Smooth muscle cell (in vitro differentiated cells): ENCODE results near the gene CDK13. TPM values are rescaled to one million over a fixed set of nuclear protein-coding genes. Genes with fewer than 3 reads are reported as not detected.
A peak's percentile ranks its signal among the peaks of the same experiment; 100 is the strongest.

Experiments
- DNase-seq: peaks from one replicate; lab custom pipeline; 2025; ENCODE audit not compliant: unreplicated experiment; lab: John Stamatoyannopoulos, UW
- H2AFZ ChIP-seq: fragments of 200-600 bp; sonication (generic); 2 replicates; pipeline ENCODE4 v1.6.0; 2016; ENCODE audit warnings: antibody characterized with exemption, low read depth, mild to moderate bottlenecking
- H3F3A ChIP-seq: fragments of 200-600 bp; sonication (generic); 2 replicates; pipeline ENCODE4 v1.6.0; 2017; ENCODE audit warnings: antibody characterized with exemption, low read depth
- H3K27ac ChIP-seq: fragments of 200-600 bp; sonication (generic); 2 replicates; pipeline ENCODE4 v1.5.1; 2016; ENCODE audit warnings: low read depth, mild to moderate bottlenecking
- H3K27me3 ChIP-seq: fragments of 200-600 bp; sonication (generic); 2 replicates; pipeline ENCODE4 v1.6.1; 2016; ENCODE audit warnings: low read depth, mild to moderate bottlenecking
- H3K36me3 ChIP-seq: fragments of 200-600 bp; sonication (generic); 2 replicates; pipeline ENCODE4 v1.5.1; 2016; ENCODE audit warnings: low read depth
- H3K4me1 ChIP-seq: fragments of 200-600 bp; sonication (generic); 2 replicates; pipeline ENCODE4 v1.5.1; 2016; ENCODE audit warnings: low read depth
- H3K4me2 ChIP-seq: fragments of 200-600 bp; sonication (generic); 2 replicates; pipeline ENCODE4 v1.6.0; 2016; ENCODE audit warnings: mild to moderate bottlenecking
- H3K4me3 ChIP-seq: fragments of 200-600 bp; sonication (generic); 2 replicates; pipeline ENCODE4 v1.5.1; 2016; ENCODE audit warnings: mild to moderate bottlenecking
- H3K79me2 ChIP-seq: fragments of 200-600 bp; sonication (generic); 2 replicates; pipeline ENCODE4 v1.6.0; 2016; ENCODE audit warnings: low read depth, mild to moderate bottlenecking
- H3K9ac ChIP-seq: fragments of 200-600 bp; sonication (generic); 2 replicates; pipeline ENCODE4 v1.6.0; 2016; ENCODE audit warnings: low read depth
- H3K9me3 ChIP-seq: fragments of 200-600 bp; sonication (generic); replicated peaks from 2 replicates; pipeline ENCODE4 v1.5.1; 2016; ENCODE audit warnings: low read depth
- H4K20me1 ChIP-seq: fragments of 200-600 bp; sonication (generic); 2 replicates; pipeline ENCODE4 v1.6.0; 2016; ENCODE audit warnings: low read depth
- CTCF ChIP-seq: fragments of 200-600 bp; sonication (generic); IDR thresholded peaks from 2 replicates; pipeline ENCODE4 v1.5.1; 2017; ENCODE audit warnings: borderline replicate concordance, mild to moderate bottlenecking, antibody characterized with exemption; ENCODE audit not compliant: insufficient read depth, poor library complexity, severe bottlenecking
- WGBS: methylation state at CpG from one replicate; pipeline ENCODE4 v1.1.7; 2016; ENCODE audit warnings: low lambda C conversion rate; 5-methylcytosine and 5-hydroxymethylcytosine counted together
- polyA plus RNA-seq: library from polyadenylated mRNA; unstranded; fragments of >200 nt; fragmentation: Nextera tagmentation; extraction: Ambion mirVana; gene quantifications from 2 replicates; pipeline ENCODE4 v1.2.1, GENCODE V29; 2016
- total RNA-seq: library from RNA; depleted of rRNA; stranded (reverse); fragments of >200 nt; gene quantifications from 2 replicates; pipeline ENCODE4 v1.2.3, GENCODE V29; 2014

Gene CDK13
- total and polyA plus RNA-seq, 2 experiments from 2014 or later, result 15.9 to 70.0 TPM

GRCh38 chr7:39919646-39920045, 30.4 kb upstream of the CDK13 start:
- H3F3A ChIP-seq, result no peaks in the 10 kb centered on the region
- no peaks in the 10 kb centered on the region for H4K20me1 ChIP-seq
- no peak overlapping the region for H3K4me3 ChIP-seq
- peaks cover 67% of the 10 kb centered on the region for H3K27me3 ChIP-seq
- no peaks in the 10 kb centered on the region for H3K36me3 ChIP-seq
- H3K9ac ChIP-seq, result no peak overlapping the region
- peaks cover 7% of the 10 kb centered on the region for H3K4me1 ChIP-seq
- WGBS, result 87% methylated on average over 2 of the region's 2 CpGs
- H3K27ac ChIP-seq, result no peak overlapping the region
- H3K79me2 ChIP-seq, result no peaks in the 10 kb centered on the region
- no peak for DNase-seq
- H3K9me3 ChIP-seq, result no peaks in the 10 kb centered on the region
- no peak overlapping the region for H2AFZ ChIP-seq
- TF ChIP-seq CTCF, result no peak
- no peak overlapping the region for H3K4me2 ChIP-seq

- Histone ChIP-seq H4K20me1 (no peaks in the 10 kb centered on the region), H3K79me2 (no peaks in the 10 kb centered on the region), H3K4me3 (no peak overlapping the region), H2AFZ (no peak overlapping the region), H3K27ac (no peak overlapping the region), H3K36me3 (no peaks in the 10 kb centered on the region), H3K4me1 (peaks cover 7% of the 10 kb centered on the region), H3K9ac (no peak overlapping the region), H3K9me3 (no peaks in the 10 kb centered on the region), H3K27me3 (peaks cover 66% of the 10 kb centered on the region), H3F3A (no peaks in the 10 kb centered on the region), H3K4me2 (peak overlapping the region; percentile 63)
- no peak for TF ChIP-seq CTCF
- 28% methylated on average over 7 of the region's 7 CpGs for WGBS
- no peak for DNase-seq
These were observed 28.4 kb upstream of the CDK13 start for GRCh38 chr7:39921506-39922175.

GRCh38 chr7:39922580-39922979, 27.5 kb upstream of the CDK13 start:
- DNase-seq, result no peak
- WGBS, result 90% methylated on average over 3 of the region's 3 CpGs
- Histone ChIP-seq H3K4me3 (no peak overlapping the region), H2AFZ (no peak overlapping the region), H3K9me3 (no peaks in the 10 kb centered on the region), H4K20me1 (no peaks in the 10 kb centered on the region), H3K36me3 (no peaks in the 10 kb centered on the region), H3K4me2 (no peak overlapping the region), H3F3A (no peaks in the 10 kb centered on the region), H3K27me3 (peaks cover 57% of the 10 kb centered on the region), H3K9ac (no peak overlapping the region), H3K79me2 (no peaks in the 10 kb centered on the region), H3K4me1 (peaks cover 7% of the 10 kb centered on the region), H3K27ac (no peak overlapping the region)
- TF ChIP-seq CTCF, result no peak

- H3K4me3 ChIP-seq, result no peak overlapping the region
- H3K79me2 ChIP-seq, result no peaks in the 10 kb centered on the region
- peaks cover 52% of the 10 kb centered on the region for H3K27me3 ChIP-seq
- no peaks in the 10 kb centered on the region for H3K36me3 ChIP-seq
- no peaks in the 10 kb centered on the region for H3K9me3 ChIP-seq
- no peak overlapping the region for H3K9ac ChIP-seq
- WGBS, result 92% methylated on average over 1 of the region's 1 CpG
- no peaks in the 10 kb centered on the region for H4K20me1 ChIP-seq
- H2AFZ ChIP-seq, result no peak overlapping the region
- no peak overlapping the region for H3K4me2 ChIP-seq
- TF ChIP-seq CTCF, result no peak
- H3K4me1 ChIP-seq, result peaks cover 7% of the 10 kb centered on the region
- no peaks in the 10 kb centered on the region for H3F3A ChIP-seq
- no peak overlapping the region for H3K27ac ChIP-seq
- no peak for DNase-seq
These were observed 27.0 kb upstream of the CDK13 start for GRCh38 chr7:39923091-39923490.
